Activated CD4-positive, alpha-beta T cell treated with anti-CD3 and anti-CD28 coated beads for 36 hours (primary cell): ENCODE data around the gene CYP2U1. TPM values are rescaled to one million over a fixed set of nuclear protein-coding genes. Genes with fewer than 3 reads are reported as not detected.
A peak's percentile ranks its signal among the peaks of the same experiment; 100 is the strongest.
"Not testable (repeated sequence)": the region's sequence is repeated elsewhere in the genome, so short reads cannot be mapped to it uniquely, and the experiment has no call there.

ENCODE experiments used
- ATAC-seq: fragments of 200-7000 bp; cut with Tn5 transposase; one replicate; pipeline ENCODE4 v1.10.0; 2021; ENCODE audit warnings: mild to moderate bottlenecking, moderate library complexity
- CTCF ChIA-PET: fragments of 350-600 bp; sonication (Branson Sonifier 250); formaldehyde crosslinking; loops from one replicate; lab custom pipeline; 2021; ENCODE audit warnings: antibody characterized with exemption; lab: Charles Lee
- POLR2A ChIA-PET: fragments of 350-600 bp; sonication (Branson Sonifier 250); formaldehyde crosslinking; loops from one replicate; lab custom pipeline; 2021; ENCODE audit warnings: antibody characterized with exemption, inconsistent platforms; lab: Charles Lee
- DNase-seq: peaks from one replicate; pipeline ENCODE4 v3.0.0-alpha.2; 2020
- H3K27ac Mint-ChIP-seq: one replicate; pipeline ENCODE4 v1.8.0; 2021; ENCODE audit warnings: mixed read lengths
- H3K27me3 Mint-ChIP-seq: one replicate; pipeline ENCODE4 v1.8.0; 2021; ENCODE audit warnings: mixed read lengths
- H3K36me3 Mint-ChIP-seq: one replicate; pipeline ENCODE4 v1.8.0; 2021; ENCODE audit warnings: low read depth, mixed read lengths
- H3K4me1 Mint-ChIP-seq: one replicate; pipeline ENCODE4 v1.8.0; 2021; ENCODE audit warnings: mixed read lengths
- H3K4me3 Mint-ChIP-seq: one replicate; pipeline ENCODE4 v1.8.0; 2021; ENCODE audit warnings: mild to moderate bottlenecking, moderate library complexity, mixed read lengths
- H3K9me3 Mint-ChIP-seq: one replicate; pipeline ENCODE4 v1.8.0; 2021; ENCODE audit warnings: low read depth, mixed read lengths
- intact Hi-C, 2 experiments: fragments of 100-400 bp; cut with DNase I in 1 of 2; cut with micrococcal nuclease in 1 of 2; formaldehyde crosslinking; loops; one replicate each; pipeline versions ENCODE4 v1.14.2 to v1.15.1; 2022 to 2024; cut with DNase I, micrococcal nuclease
- total RNA-seq, 2 experiments: library from RNA; stranded (reverse); gene quantifications; one replicate each; pipeline ENCODE4 v1.2.3, GENCODE V29; 2021

Gene CYP2U1
- total RNA-seq, 2 experiments from 2014 or later: 2.3 to 2.4 TPM

DNA sequence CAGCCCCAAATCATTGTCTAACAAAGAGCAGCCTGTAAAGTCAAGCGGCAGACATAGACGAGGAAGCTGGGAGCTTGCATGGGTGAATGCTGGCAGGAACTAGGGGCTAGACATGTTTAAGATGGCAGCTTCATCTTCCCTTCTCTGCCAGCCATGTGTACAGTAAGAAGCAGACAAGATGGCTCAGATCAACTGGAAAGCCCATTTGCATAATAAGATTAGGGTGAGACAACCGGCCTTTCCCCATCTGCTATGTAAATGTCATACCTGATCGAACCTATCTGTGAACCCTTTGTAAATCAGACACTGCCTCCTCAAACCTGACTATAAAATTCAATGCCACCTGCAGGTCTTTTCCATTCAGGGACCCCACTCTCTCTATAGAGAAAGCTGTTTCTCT is 35.6 kb downstream of the CYP2U1 start:
- no peak overlapping the region for H3K27ac Mint-ChIP-seq
- DNase-seq (no peak), ATAC-seq (no peak)
- no peaks in the 10 kb centered on the region for H3K4me1 Mint-ChIP-seq
- POLR2A ChIA-PET: no interaction called here
- peaks cover 1% of the 10 kb centered on the region for H3K36me3 Mint-ChIP-seq
- no peak overlapping the region for H3K4me3 Mint-ChIP-seq
- intact Hi-C loops: no loop called here
- CTCF ChIA-PET: interaction anchor here (0.8 kb wide), 1 partner anchor 11 kb away, joined by 3 read pairs; no protein-coding TSS in a partner anchor
- H3K9me3 Mint-ChIP-seq: peaks cover 4% of the 10 kb centered on the region
- H3K27me3 Mint-ChIP-seq: no peaks in the 10 kb centered on the region

DNA sequence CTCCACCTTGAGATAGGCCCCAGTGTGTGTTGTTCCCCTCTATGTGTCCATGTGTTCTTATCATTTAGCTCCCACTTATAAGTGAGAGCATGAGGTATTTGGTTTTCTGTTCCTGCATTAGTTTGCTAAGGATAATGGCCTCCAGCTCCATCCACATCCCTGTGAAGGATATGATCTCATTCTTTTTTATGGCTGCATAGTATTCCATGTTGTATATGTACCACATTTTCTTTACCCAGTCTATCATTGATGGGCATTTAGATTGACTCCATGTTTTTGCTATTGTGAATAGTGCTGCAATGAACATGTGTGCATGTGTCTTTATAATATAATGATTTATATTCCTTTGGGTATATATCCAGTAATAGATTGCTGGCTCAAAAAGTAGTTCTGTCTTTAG is 36.2 kb downstream of the CYP2U1 start:
- H3K4me3 Mint-ChIP-seq, H3K27me3 Mint-ChIP-seq, DNase-seq, H3K27ac Mint-ChIP-seq, intact Hi-C loops, ATAC-seq, H3K9me3 Mint-ChIP-seq, H3K36me3 Mint-ChIP-seq, H3K4me1 Mint-ChIP-seq, POLR2A ChIA-PET: not testable (repeated sequence)
- CTCF ChIA-PET: interaction anchor here (0.8 kb wide), 1 partner anchor 10 kb away, joined by 3 read pairs; no protein-coding TSS in a partner anchor

DNA sequence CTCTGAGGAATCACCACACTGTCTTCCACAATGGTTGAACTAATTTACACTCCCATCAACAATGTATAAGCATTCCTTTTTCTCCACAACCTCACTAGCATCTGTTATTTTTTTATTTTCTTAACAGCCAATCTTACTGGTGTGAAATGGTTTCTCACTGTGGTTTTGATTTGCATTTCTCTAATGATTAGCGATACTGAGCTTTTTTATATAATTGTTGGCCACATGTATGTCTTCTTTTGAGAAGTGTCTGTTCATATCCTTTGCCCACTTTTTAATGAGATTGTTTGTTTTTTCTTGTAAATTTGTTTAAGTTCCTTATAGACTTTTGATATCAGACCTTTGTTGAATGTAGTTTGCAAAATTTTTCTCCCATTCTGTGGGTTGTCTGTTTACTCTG is 36.6 kb downstream of the CYP2U1 start:
- POLR2A ChIA-PET, H3K36me3 Mint-ChIP-seq, H3K4me1 Mint-ChIP-seq, CTCF ChIA-PET, intact Hi-C loops, H3K4me3 Mint-ChIP-seq, H3K27me3 Mint-ChIP-seq, H3K9me3 Mint-ChIP-seq, DNase-seq, H3K27ac Mint-ChIP-seq, ATAC-seq: not testable (repeated sequence)

DNA sequence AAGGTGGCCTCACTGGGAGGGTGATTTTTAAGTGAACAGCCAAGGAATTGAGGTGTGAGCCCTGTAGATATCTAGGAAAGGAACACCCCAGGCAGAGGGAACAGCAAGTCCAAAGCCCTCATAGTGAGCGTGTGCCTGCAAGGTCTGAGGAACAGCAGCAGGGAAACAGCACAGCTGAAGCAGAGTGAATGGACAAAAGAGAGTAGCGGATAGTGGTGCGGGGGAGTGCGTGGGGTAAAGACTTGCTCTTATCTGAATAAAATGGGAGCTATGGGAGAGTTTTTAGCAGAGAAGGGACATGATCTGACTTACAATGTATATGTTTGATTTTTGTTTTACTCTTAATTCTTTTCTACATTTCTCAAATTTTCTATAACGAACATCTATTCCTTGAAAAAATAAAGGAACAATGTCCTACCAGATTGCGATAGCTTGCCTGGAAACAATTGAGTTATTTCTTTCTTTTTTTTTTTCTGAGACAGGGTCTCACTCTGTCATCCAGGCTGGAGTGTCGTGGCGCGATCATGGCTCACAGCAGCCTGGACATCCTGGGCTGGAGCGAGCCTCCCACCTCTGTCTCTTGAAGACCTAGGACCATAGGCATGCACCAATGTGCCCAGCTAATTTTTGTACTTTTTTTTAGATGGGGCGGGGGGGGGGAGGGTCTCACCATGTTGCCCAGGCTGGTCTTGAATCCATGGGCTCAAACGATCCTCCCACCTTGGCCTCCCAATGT is 38.9 kb downstream of the CYP2U1 start:
- intact Hi-C loops: no loop called here
- no peak overlapping the region for H3K27ac Mint-ChIP-seq
- no peaks in the 10 kb centered on the region for H3K4me1 Mint-ChIP-seq
- no peak overlapping the region for H3K4me3 Mint-ChIP-seq
- CTCF ChIA-PET: no interaction called here
- peaks cover 1% of the 10 kb centered on the region for H3K36me3 Mint-ChIP-seq
- POLR2A ChIA-PET: no interaction called here
- peaks cover 6% of the 10 kb centered on the region for H3K9me3 Mint-ChIP-seq
- DNase-seq (no peak), ATAC-seq (no peak)
- H3K27me3 Mint-ChIP-seq: no peaks in the 10 kb centered on the region

DNA sequence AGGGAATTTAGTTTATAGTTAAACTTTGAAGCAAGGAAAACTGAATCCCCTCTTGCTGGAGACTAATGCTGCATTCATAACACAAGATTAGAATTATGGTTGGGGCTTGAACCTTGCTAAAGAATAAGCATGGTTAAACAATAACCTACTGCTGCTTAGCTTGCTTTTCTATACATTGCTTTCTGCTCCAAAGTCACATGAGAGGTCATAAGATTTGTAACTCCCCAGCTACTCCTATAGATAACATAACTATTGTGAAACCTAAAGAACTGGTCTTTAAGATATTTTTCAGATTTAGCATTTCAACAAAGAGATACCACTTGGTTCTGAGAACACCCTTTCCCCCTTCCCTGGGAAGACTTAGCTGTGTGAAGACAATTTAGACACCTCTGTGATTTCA is 41.3 kb downstream of the CYP2U1 start:
- Mint-ChIP-seq H3K27me3 (no peaks in the 10 kb centered on the region), H3K36me3 (peaks cover 1% of the 10 kb centered on the region), H3K4me3 (no peak overlapping the region), H3K4me1 (no peaks in the 10 kb centered on the region), H3K27ac (no peak overlapping the region), H3K9me3 (peaks cover 2% of the 10 kb centered on the region)
- CTCF ChIA-PET: no interaction called here
- intact Hi-C loops: no loop called here
- ATAC-seq (no peak), DNase-seq (no peak)
- POLR2A ChIA-PET: no interaction called here

DNA sequence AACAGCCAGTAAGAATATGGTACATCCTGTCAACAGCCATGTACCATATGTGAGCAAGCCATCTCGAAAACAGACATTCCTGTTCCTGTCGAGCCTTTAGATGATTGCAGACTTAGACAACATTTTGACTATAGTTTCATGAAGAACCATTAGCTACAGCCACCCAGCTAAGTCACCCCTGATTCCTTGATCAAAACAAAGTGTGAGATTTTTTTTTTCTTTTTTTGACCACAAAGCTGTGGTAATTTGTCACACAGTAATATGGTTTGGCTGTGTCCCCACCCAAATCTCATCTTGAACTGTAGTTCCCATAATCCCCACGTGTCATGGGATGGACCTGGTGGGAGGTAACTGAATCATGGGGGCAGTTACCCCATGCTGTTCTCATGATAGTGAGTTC is 43.2 kb downstream of the CYP2U1 start:
- peak; percentile 30 for ATAC-seq
- intact Hi-C loops: no loop called here
- Mint-ChIP-seq H3K9me3 (peaks cover 2% of the 10 kb centered on the region), H3K36me3 (peaks cover 1% of the 10 kb centered on the region), H3K27me3 (no peaks in the 10 kb centered on the region), H3K4me1 (no peaks in the 10 kb centered on the region), H3K27ac (no peak overlapping the region), H3K4me3 (no peak overlapping the region)
- no peak for DNase-seq
- CTCF ChIA-PET: interaction anchor here (0.7 kb wide), 1 partner anchor 12 kb away, joined by 4 read pairs; no protein-coding TSS in a partner anchor
- POLR2A ChIA-PET: no interaction called here

DNA sequence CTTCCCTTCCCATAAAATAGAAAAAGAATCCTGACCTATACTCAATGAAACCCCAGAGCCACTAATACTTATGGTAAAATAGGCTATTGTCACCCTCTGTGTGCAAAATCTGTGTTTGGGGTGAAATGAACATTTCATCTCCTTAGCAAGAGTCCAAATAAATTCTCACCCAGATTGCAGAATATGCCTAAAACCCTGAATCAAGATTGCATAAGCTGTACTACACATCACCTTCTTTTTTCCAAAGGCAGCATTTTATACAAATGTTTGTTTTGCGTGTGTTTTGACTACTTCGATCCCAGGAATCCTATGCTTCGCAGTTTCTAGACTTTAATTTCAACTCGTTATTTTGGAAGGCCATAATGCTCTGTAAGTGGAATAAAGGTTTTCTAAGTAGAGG is 46.1 kb downstream of the CYP2U1 start:
- H3K27me3 Mint-ChIP-seq: no peaks in the 10 kb centered on the region
- DNase-seq (no peak), ATAC-seq (no peak)
- no peaks in the 10 kb centered on the region for H3K36me3 Mint-ChIP-seq
- H3K4me1 Mint-ChIP-seq: peaks cover 3% of the 10 kb centered on the region
- H3K9me3 Mint-ChIP-seq: peaks cover 7% of the 10 kb centered on the region
- no peak overlapping the region for H3K4me3 Mint-ChIP-seq
- H3K27ac Mint-ChIP-seq: no peak overlapping the region
- intact Hi-C loops: no loop called here
- ChIA-PET POLR2A (no interaction called here), CTCF (interaction anchor here (0.8 kb wide), 1 partner anchor 10 kb away, joined by 3 read pairs; no protein-coding TSS in a partner anchor)

- Mint-ChIP-seq H3K36me3 (no peaks in the 10 kb centered on the region), H3K4me1 (peaks cover 3% of the 10 kb centered on the region), H3K9me3 (peaks cover 7% of the 10 kb centered on the region), H3K27ac (no peak overlapping the region), H3K27me3 (no peaks in the 10 kb centered on the region), H3K4me3 (no peak overlapping the region)
- no peak for DNase-seq
- no peak for ATAC-seq
- CTCF ChIA-PET: interaction anchor here (0.8 kb wide), 1 partner anchor 11 kb away, joined by 3 read pairs; no protein-coding TSS in a partner anchor
- POLR2A ChIA-PET: no interaction called here
- intact Hi-C loops: no loop called here
Measured at GRCh38 chr4:107977966-107978705, 46.8 kb downstream of the CYP2U1 start.

- H3K36me3 Mint-ChIP-seq: no peaks in the 10 kb centered on the region
- H3K27ac Mint-ChIP-seq: no peak overlapping the region
- no peak for ATAC-seq
- no peak for DNase-seq
- POLR2A ChIA-PET: no interaction called here
- H3K4me3 Mint-ChIP-seq: no peak overlapping the region
- intact Hi-C loops: no loop called here
- CTCF ChIA-PET: no interaction called here
- no peaks in the 10 kb centered on the region for H3K27me3 Mint-ChIP-seq
- peaks cover 3% of the 10 kb centered on the region for H3K4me1 Mint-ChIP-seq
- peaks cover 7% of the 10 kb centered on the region for H3K9me3 Mint-ChIP-seq
Measured at GRCh38 chr4:107978716-107979451, 47.5 kb downstream of the CYP2U1 start.

DNA sequence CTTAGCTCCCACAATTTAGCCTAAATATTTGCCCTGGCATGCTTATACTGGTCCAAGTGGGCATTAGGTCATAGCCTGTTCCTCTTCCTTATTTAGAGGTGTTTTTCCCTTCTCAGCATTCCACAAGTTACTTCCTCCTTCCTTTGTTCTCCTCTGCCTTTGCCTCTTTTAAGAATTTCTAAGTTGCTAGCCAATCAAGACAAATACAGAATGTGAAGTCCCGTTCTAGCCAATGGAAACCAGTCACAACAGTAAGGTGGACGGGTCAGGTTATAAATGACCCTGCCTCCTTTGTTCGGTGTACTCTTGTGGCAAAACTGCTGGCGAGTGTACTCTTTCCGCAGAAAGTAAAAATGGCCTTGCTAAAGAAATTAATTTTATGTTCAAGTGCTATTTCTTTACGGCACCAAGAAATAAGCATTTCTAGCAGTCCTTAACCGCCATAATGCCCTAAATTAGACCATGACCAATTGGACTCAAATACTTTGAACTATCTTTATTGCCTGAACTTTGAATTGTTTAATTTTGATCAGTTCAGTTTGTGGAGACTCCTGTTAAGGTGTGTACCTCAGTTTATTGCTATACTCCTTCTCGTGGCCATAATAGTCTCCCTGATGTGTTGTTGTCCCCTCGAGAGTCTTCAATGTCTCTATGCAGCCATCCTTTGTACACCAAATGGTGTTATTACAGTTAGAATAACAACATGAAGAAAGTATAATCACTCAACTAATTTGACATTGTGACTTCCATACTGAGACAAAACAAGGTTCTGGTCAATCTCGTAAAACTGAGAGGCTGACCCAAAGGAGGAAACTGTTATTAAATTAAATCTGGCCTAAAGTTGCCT is 56.8 kb downstream of the CYP2U1 start:
- CTCF ChIA-PET: no interaction called here
- Mint-ChIP-seq H3K27ac (no peak overlapping the region), H3K4me3 (peak overlapping the region; percentile 4), H3K9me3 (no peaks in the 10 kb centered on the region), H3K27me3 (no peaks in the 10 kb centered on the region), H3K36me3 (peaks cover 9% of the 10 kb centered on the region), H3K4me1 (peaks cover 46% of the 10 kb centered on the region)
- POLR2A ChIA-PET: interaction anchor here (0.6 kb wide), 1 partner anchor 29 kb away, joined by 3 read pairs; no protein-coding TSS in a partner anchor
- intact Hi-C loops: loop anchor here (2.0 to 5.0 kb wide), 4 partner anchors 57 to 1671 kb away; partner anchors contain the start of genes AIMP1 (in 1 of the 2), CYP2U1 (in 1 of the 2), PAPSS1 (in 1 of the 2) and SGMS2 (in 1 of the 2)
- DNase-seq (no peak), ATAC-seq (no peak)
